HG03565 (cell line): ENCODE results near the gene VAMP1.
"Not testable (repeated sequence)": the region's sequence is repeated elsewhere in the genome, so short reads cannot be mapped to it uniquely, and the experiment has no call there.

Experiments used
- ATAC-seq: cut with Tn5 transposase; IDR thresholded peaks from one replicate; pipeline ENCODE4 v1.9.1; 2021; ENCODE audit warnings: mild to moderate bottlenecking, moderate library complexity; ENCODE audit not compliant: unreplicated experiment

The VAMP1 gene

GRCh38 chr12:6471989-6472360 is 1.5 kb upstream of the VAMP1 start:
- ATAC-seq = no peak

- no peak for ATAC-seq
Measured at GRCh38 chr12:6469609-6470374, 685 bp downstream of the VAMP1 start.

- ATAC-seq = no peak
Measured at GRCh38 chr12:6469092-6469491, 1.4 kb downstream of the VAMP1 start.

GRCh38 chr12:6468283-6468575 is 2.2 kb downstream of the VAMP1 start:
- no peak for ATAC-seq

- ATAC-seq = not testable (repeated sequence)
Measured at GRCh38 chr12:6467571-6468282, 2.8 kb downstream of the VAMP1 start.

GRCh38 chr12:6466751-6467150 is 3.7 kb downstream of the VAMP1 start:
- ATAC-seq = not testable (repeated sequence)

GRCh38 chr12:6466184-6466573 is 4.3 kb downstream of the VAMP1 start:
- ATAC-seq = no peak

- ATAC-seq = no peak
Measured at GRCh38 chr12:6465467-6466183, 4.9 kb downstream of the VAMP1 start.

GRCh38 chr12:6464531-6464930 is 5.9 kb downstream of the VAMP1 start:
- ATAC-seq = no peak

- no peak for ATAC-seq
Measured at GRCh38 chr12:6463858-6464257, 6.6 kb downstream of the VAMP1 start.

GRCh38 chr12:6463216-6463615 is 7.3 kb downstream of the VAMP1 start:
- ATAC-seq = no peak

- ATAC-seq = no peak
Measured at GRCh38 chr12:6462234-6462995, 8.1 kb downstream of the VAMP1 start.

GRCh38 chr12:6461401-6462233 is 8.9 kb downstream of the VAMP1 start:
- ATAC-seq = peak; percentile 56

GRCh38 chr12:6460751-6461371 is 9.6 kb downstream of the VAMP1 start:
- no peak for ATAC-seq

- ATAC-seq = no peak
Measured at GRCh38 chr12:6459004-6459337, 11.5 kb downstream of the VAMP1 start.

- no peak for ATAC-seq
Measured at GRCh38 chr12:6458281-6459003, 12.0 kb downstream of the VAMP1 start.

- ATAC-seq = no peak
Measured at GRCh38 chr12:6457220-6457945, 13.1 kb downstream of the VAMP1 start.

- no peak for ATAC-seq
Measured at GRCh38 chr12:6452944-6453630, 17.4 kb downstream of the VAMP1 start.
